H1 (cell line): Measurements from ENCODE around the gene DUSP10. TPM values are rescaled to one million over a fixed set of nuclear protein-coding genes. Genes with fewer than 3 reads are reported as not detected.

Experiments used
- CTCF ChIA-PET: fragments of 300-600 bp; sonication (Branson Sonifier 250); formaldehyde crosslinking; loops from one replicate; lab custom pipeline; 2021; ENCODE audit not compliant: partially characterized antibody; lab: Charles Lee
- POLR2A ChIA-PET: fragments of 300-600 bp; sonication (Branson Sonifier 250); formaldehyde crosslinking; loops from one replicate; lab custom pipeline; 2021; ENCODE audit warnings: inconsistent platforms; ENCODE audit not compliant: partially characterized antibody; lab: Charles Lee
- DNase-seq, 2 experiments: peaks; one replicate each; pipeline versions ENCODE4 v3.0.0 to v3.0.0-alpha.2; 2010 to 2022; ENCODE audit warnings: low spot score in 2 of 2, low read depth in 1 of 2, mixed read lengths in 1 of 2
- FAIRE-seq: peaks from 2 replicates; lab custom pipeline; 2011; peaks lifted over from hg19 to GRCh38; lab: Jason Lieb, UNC
- H2AFZ ChIP-seq: 2 replicates; pipeline ENCODE4 v1.8.1; 2012; ENCODE audit warnings: low read length, inconsistent platforms
- H2AK5ac ChIP-seq: 2 replicates; pipeline ENCODE4 v1.6.1; 2013; ENCODE audit warnings: low read depth, low read length
- H2BK120ac ChIP-seq: replicated peaks from 2 replicates; pipeline ENCODE3; 2013; ENCODE audit warnings: low read depth, low read length, inconsistent platforms
- H2BK12ac ChIP-seq: 2 replicates; pipeline ENCODE4 v1.6.1; 2013; ENCODE audit warnings: low read depth, low read length
- H2BK15ac ChIP-seq: 2 replicates; pipeline ENCODE4 v1.6.1; 2013; ENCODE audit warnings: low read length
- H2BK20ac ChIP-seq: 2 replicates; pipeline ENCODE4 v1.6.1; 2013; ENCODE audit warnings: low read length
- H2BK5ac ChIP-seq: 2 replicates; pipeline ENCODE4 v1.6.1; 2013; ENCODE audit warnings: low read depth, low read length
- H3K14ac ChIP-seq: 2 replicates; pipeline ENCODE4 v1.6.1; 2013; ENCODE audit warnings: inconsistent platforms; ENCODE audit not compliant: insufficient read length
- H3K18ac ChIP-seq: 2 replicates; pipeline ENCODE4 v1.6.1; 2013; ENCODE audit warnings: low read length; ENCODE audit errors: extremely low read depth
- H3K23ac ChIP-seq: 2 replicates; pipeline ENCODE4 v1.6.1; 2013; ENCODE audit warnings: inconsistent platforms; ENCODE audit not compliant: insufficient read length
- H3K23me2 ChIP-seq: 2 replicates; pipeline ENCODE4 v1.6.1; 2013; ENCODE audit warnings: low read depth, low read length
- H3K27ac ChIP-seq: 2 replicates; pipeline ENCODE4 v1.6.1; 2011; ENCODE audit warnings: low read depth, low read length, inconsistent platforms
- H3K27me3 ChIP-seq, 4 experiments: replicated peaks in 1 of 4; 1 replicate in 1 of 4; 2 replicates in 3 of 4; pipeline versions ENCODE4 v1.6.1 to v1.8.1; 2011 to 2013; ENCODE audit warnings: low read length in 3 of 4, mild to moderate bottlenecking in 3 of 4, inconsistent platforms in 2 of 4, mixed read lengths in 2 of 4, moderate library complexity in 1 of 4; ENCODE audit not compliant: control insufficient read depth in 3 of 4, insufficient read depth in 3 of 4; ENCODE audit errors: extremely low read depth in 1 of 4
- H3K36me3 ChIP-seq, 4 experiments: 2 replicates each; pipeline versions ENCODE4 v1.6.1 to v1.8.1; 2011 to 2013; ENCODE audit warnings: mild to moderate bottlenecking in 4 of 4, low read length in 3 of 4, moderate library complexity in 2 of 4, control low read depth in 1 of 4, inconsistent platforms in 1 of 4; ENCODE audit not compliant: insufficient read depth in 4 of 4, control insufficient read depth in 2 of 4
- H3K4ac ChIP-seq: replicated peaks from 2 replicates; pipeline ENCODE3; 2013; ENCODE audit warnings: low read length, low read depth, mixed read lengths, inconsistent platforms; ENCODE audit not compliant: insufficient read length
- H3K4me1 ChIP-seq, 4 experiments: replicated peaks in 1 of 4; 1 replicate in 1 of 4; 2 replicates in 3 of 4; pipeline versions ENCODE4 v1.6.1 to v1.8.1; 2011 to 2013; ENCODE audit warnings: low read length in 3 of 4, inconsistent platforms in 2 of 4, mixed read lengths in 1 of 4; ENCODE audit not compliant: insufficient read depth in 4 of 4, control insufficient read depth in 3 of 4
- H3K4me2 ChIP-seq, 2 experiments: 2 replicates each; pipeline versions ENCODE4 v1.6.1 to v1.8.1; 2011 to 2013; ENCODE audit warnings: low read depth in 2 of 2, low read length in 2 of 2, control low read depth in 1 of 2, inconsistent platforms in 1 of 2, mild to moderate bottlenecking in 1 of 2; ENCODE audit not compliant: insufficient read depth in 1 of 2
- H3K4me3 ChIP-seq, 4 experiments: fragments of 200-600, 300-600 bp in 1 of 4; sonication (generic), shearing (Covaris generic), sonication (Bioruptor Twin) in 1 of 4; 2 replicates each; pipeline versions ENCODE4 v1.5.1 to v1.8.1; 2011 to 2016; ENCODE audit warnings: low read length in 4 of 4, low read depth in 3 of 4, control low read depth in 2 of 4, inconsistent platforms in 2 of 4, mild to moderate bottlenecking in 2 of 4, mixed read lengths in 1 of 4, moderate library complexity in 1 of 4; ENCODE audit not compliant: insufficient read depth in 2 of 4; ENCODE audit errors: extremely low read depth in 1 of 4
- H3K56ac ChIP-seq: replicated peaks from 2 replicates; pipeline ENCODE3; 2013; ENCODE audit warnings: low read depth, mild to moderate bottlenecking, mixed read lengths, low read length, inconsistent platforms; ENCODE audit not compliant: insufficient read length
- H3K79me1 ChIP-seq: 2 replicates; pipeline ENCODE4 v1.6.1; 2013; ENCODE audit warnings: low read depth, low read length, control low read depth
- H3K79me2 ChIP-seq, 2 experiments: 2 replicates each; pipeline versions ENCODE4 v1.6.1 to v1.8.1; 2012 to 2013; ENCODE audit warnings: low read length in 2 of 2, mild to moderate bottlenecking in 2 of 2, inconsistent platforms in 1 of 2; ENCODE audit not compliant: insufficient read depth in 2 of 2, control insufficient read depth in 1 of 2
- H3K9ac ChIP-seq, 4 experiments: replicated peaks in 1 of 4; 1 replicate in 1 of 4; 2 replicates in 3 of 4; pipeline versions ENCODE4 v1.6.1 to v1.8.1; 2011 to 2013; ENCODE audit warnings: low read depth in 3 of 4, low read length in 3 of 4, control low read depth in 2 of 4, mild to moderate bottlenecking in 2 of 4, moderate library complexity in 2 of 4, inconsistent platforms in 1 of 4; ENCODE audit errors: extremely low read depth in 1 of 4
- H3K9me3 ChIP-seq, 2 experiments: 2 replicates each; pipeline versions ENCODE4 v1.6.1 to v1.8.1; 2012 to 2013; ENCODE audit warnings: mild to moderate bottlenecking in 2 of 2, moderate library complexity in 2 of 2, control low read depth in 1 of 2, inconsistent platforms in 1 of 2, low read depth in 1 of 2, low read length in 1 of 2, mixed read lengths in 1 of 2; ENCODE audit not compliant: insufficient read depth in 2 of 2
- H4K20me1 ChIP-seq, 2 experiments: replicated peaks in 1 of 2; 2 replicates each; pipeline versions ENCODE3 to v1.8.1; 2011 to 2013; ENCODE audit warnings: inconsistent platforms in 2 of 2, low read length in 2 of 2, mild to moderate bottlenecking in 1 of 2; ENCODE audit not compliant: insufficient read depth in 2 of 2, control insufficient read depth in 1 of 2
- H4K5ac ChIP-seq: 2 replicates; pipeline ENCODE4 v1.6.1; 2013; ENCODE audit warnings: low read length, low read depth, mixed read lengths, inconsistent platforms; ENCODE audit not compliant: insufficient read length
- H4K8ac ChIP-seq: 2 replicates; pipeline ENCODE4 v1.8.0; 2013; ENCODE audit warnings: mild to moderate bottlenecking, moderate library complexity, low read length, inconsistent platforms; ENCODE audit not compliant: insufficient read depth; ENCODE audit errors: extremely low read depth
- H4K91ac ChIP-seq: replicated peaks from 2 replicates; pipeline ENCODE3; 2013; ENCODE audit warnings: low read length, mixed read lengths, inconsistent platforms; ENCODE audit not compliant: insufficient read length
- NRF1 ChIP-seq: IDR thresholded peaks from 2 replicates; pipeline ENCODE4 v1.6.1; 2011; ENCODE audit warnings: mild to moderate bottlenecking, low read depth, low read length, improper control_type of control experiment
- RAD21 ChIP-seq, 2 experiments: IDR thresholded peaks in 1 of 2; conservative IDR thresholded peaks in 1 of 2; 2 replicates each; pipeline ENCODE4 v1.6.1; 2011; ENCODE audit warnings: low read depth in 2 of 2, low read length in 2 of 2, improper control_type of control experiment in 1 of 2, inconsistent platforms in 1 of 2, mild to moderate bottlenecking in 1 of 2, moderate library complexity in 1 of 2
- SIN3A ChIP-seq, 2 experiments: IDR thresholded peaks in 1 of 2; conservative IDR thresholded peaks in 1 of 2; 2 replicates each; pipeline ENCODE4 v1.6.1; 2011 to 2012; ENCODE audit warnings: low read length in 2 of 2, improper control_type of control experiment in 1 of 2, low read depth in 1 of 2, mild to moderate bottlenecking in 1 of 2
- SIX5 ChIP-seq: IDR thresholded peaks from 2 replicates; pipeline ENCODE4 v1.6.1; 2011; ENCODE audit warnings: mild to moderate bottlenecking, low read depth, low read length
- SRF ChIP-seq: IDR thresholded peaks from 2 replicates; pipeline ENCODE4 v1.6.1; 2011; ENCODE audit warnings: mild to moderate bottlenecking, low read depth, low read length, moderate library complexity
- YY1 ChIP-seq: IDR thresholded peaks from 2 replicates; pipeline ENCODE4 v1.6.1; 2011; ENCODE audit warnings: low read depth, mild to moderate bottlenecking, low read length
- WGBS, 2 experiments: shearing (Covaris generic) in 1 of 2; methylation state at CpG; one replicate each; pipeline versions ENCODE4 v1.1.6 to v1.1.7; 2013 to 2015; ENCODE audit warnings: low lambda C conversion rate in 2 of 2, mixed read lengths in 2 of 2, inconsistent platforms in 1 of 2, low coverage in 1 of 2, missing lambda C conversion rate in 1 of 2; ENCODE audit not compliant: insufficient replicate concordance in 2 of 2, insufficient coverage in 1 of 2, insufficient read length in 1 of 2; ENCODE audit errors: extremely low coverage in 1 of 2, missing lambda C conversion rate in 1 of 2; 5-methylcytosine and 5-hydroxymethylcytosine counted together
- polyA plus RNA-seq, 7 experiments: library from polyadenylated mRNA; depleted of rRNA in 3 of 7; stranded (reverse) in 5 of 7; unstranded in 2 of 7; fragments of >200 nt in 5 of 7; fragments of 200-250 nt in 2 of 7; gene quantifications; 1 replicate in 5 of 7; 2 replicates in 1 of 7; 4 replicates in 1 of 7; pipeline versions ENCODE4 v1.2.1 to v1.2.3, GENCODE V29; 2011 to 2013; ENCODE audit warnings: missing spikeins in 2 of 7, mixed read lengths in 2 of 7
- total RNA-seq: library from RNA; stranded (reverse); fragmentation: NEBNext Ultra II Directional; extraction: Animal tissue kit (Norgen Biotek cat#: 25700); gene quantifications from 2 replicates; pipeline ENCODE4 v1.2.1, GENCODE V29; 2021
- TF ChIP-seq, protein P1 (sequence below), 3 experiments: IDR thresholded peaks; 1 replicate in 2 of 3; 2 replicates in 1 of 3; pipeline versions ENCODE4 v1.5.1 to v1.6.1; 2011; ENCODE audit warnings: low read length in 3 of 3, mild to moderate bottlenecking in 3 of 3, inconsistent platforms in 2 of 3, low read depth in 1 of 3, moderate library complexity in 1 of 3; ENCODE audit not compliant: insufficient read depth in 1 of 3; ENCODE audit errors: control extremely low read depth in 1 of 3

The DUSP10 gene
- total and polyA plus RNA-seq, 2 of the 8 experiments (the other 6 are each of a cell fraction or from before 2014, with no cell fraction given): 1.2 TPM

DNA sequence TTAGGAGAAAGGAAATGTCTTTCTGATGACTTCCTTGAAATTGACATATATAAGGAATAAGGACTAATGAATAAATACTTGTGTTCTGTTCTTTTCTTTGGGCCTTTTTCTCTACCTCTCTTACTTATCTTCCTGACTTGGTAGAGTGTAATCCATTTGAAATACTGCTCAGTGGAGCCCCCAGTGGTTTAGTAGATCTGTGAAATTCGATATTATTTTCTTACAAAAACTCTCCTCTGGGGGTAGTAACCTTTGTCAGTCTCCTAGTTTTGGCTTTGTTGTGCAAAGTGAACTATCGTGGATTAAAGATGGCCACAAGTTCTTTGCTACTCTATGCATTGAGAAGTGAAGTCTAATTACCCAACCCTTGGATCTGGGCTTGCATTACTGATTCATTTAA is 48.8 kb downstream of the DUSP10 start:
- no peak overlapping the region for H2BK12ac ChIP-seq
- CTCF ChIA-PET: interaction anchor here (0.6 to 1.4 kb wide), 7 partner anchors 9 to 333 kb away, joined by 3 to 5 read pairs (median 3); no protein-coding TSS in a partner anchor
- no peak overlapping the region for H3K56ac ChIP-seq
- H4K5ac ChIP-seq: no peak overlapping the region
- no peaks in the 10 kb centered on the region for H3K27me3 ChIP-seq
- DNase-seq (no peak), FAIRE-seq (no peak)
- no peaks in the 10 kb centered on the region for H4K20me1 ChIP-seq
- no peaks in the 10 kb centered on the region for H3K9me3 ChIP-seq
- no peak overlapping the region for H2BK120ac ChIP-seq
- no peak overlapping the region for H2BK5ac ChIP-seq
- H2AK5ac ChIP-seq: no peak overlapping the region
- no peak overlapping the region for H2BK20ac ChIP-seq
- no peak overlapping the region for H4K8ac ChIP-seq
- no peak overlapping the region for H3K4ac ChIP-seq
- H3K36me3 ChIP-seq: peaks cover 0 to 2% (median 0%) of the 10 kb centered on the region in 4 experiments; a peak in 1 of 8 replicates
- POLR2A ChIA-PET: no interaction called here
- no peak overlapping the region for H3K18ac ChIP-seq
- no peak overlapping the region for H4K91ac ChIP-seq
- H3K27ac ChIP-seq: no peak overlapping the region
- no peak overlapping the region for H3K23ac ChIP-seq
- no peaks in the 10 kb centered on the region for H3K23me2 ChIP-seq
- no peak overlapping the region for H3K9ac ChIP-seq
- TF ChIP-seq RAD21 (IDR thresholded peaks at IDR 0.05 in 1 of 2, conservative IDR thresholded peaks at IDR 0.05 in 1 of 2; ENCODE audit: low read depth in 2 of 2, low read length in 2 of 2) (peak; percentile 17 to 34; a peak in 3 of 4 replicates), SIX5 (0 out of 2 replicates have a peak, but pooled peaks have one; percentile 19), NRF1 (no peak), SIN3A (conservative IDR thresholded peaks at IDR 0.05 in 1 of 2, IDR thresholded peaks at IDR 0.05 in 1 of 2; ENCODE audit: low read depth in 1 of 2, low read length in 2 of 2) (no peak), YY1 (peak; percentile 55; the same call in 1 of the 2 replicates), SRF (no peak)
- TF ChIP-seq, protein P1, sequence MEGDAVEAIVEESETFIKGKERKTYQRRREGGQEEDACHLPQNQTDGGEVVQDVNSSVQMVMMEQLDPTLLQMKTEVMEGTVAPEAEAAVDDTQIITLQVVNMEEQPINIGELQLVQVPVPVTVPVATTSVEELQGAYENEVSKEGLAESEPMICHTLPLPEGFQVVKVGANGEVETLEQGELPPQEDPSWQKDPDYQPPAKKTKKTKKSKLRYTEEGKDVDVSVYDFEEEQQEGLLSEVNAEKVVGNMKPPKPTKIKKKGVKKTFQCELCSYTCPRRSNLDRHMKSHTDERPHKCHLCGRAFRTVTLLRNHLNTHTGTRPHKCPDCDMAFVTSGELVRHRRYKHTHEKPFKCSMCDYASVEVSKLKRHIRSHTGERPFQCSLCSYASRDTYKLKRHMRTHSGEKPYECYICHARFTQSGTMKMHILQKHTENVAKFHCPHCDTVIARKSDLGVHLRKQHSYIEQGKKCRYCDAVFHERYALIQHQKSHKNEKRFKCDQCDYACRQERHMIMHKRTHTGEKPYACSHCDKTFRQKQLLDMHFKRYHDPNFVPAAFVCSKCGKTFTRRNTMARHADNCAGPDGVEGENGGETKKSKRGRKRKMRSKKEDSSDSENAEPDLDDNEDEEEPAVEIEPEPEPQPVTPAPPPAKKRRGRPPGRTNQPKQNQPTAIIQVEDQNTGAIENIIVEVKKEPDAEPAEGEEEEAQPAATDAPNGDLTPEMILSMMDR (IDR thresholded peaks at IDR 0.05; ENCODE audit: control extremely low read depth in 1 of 3, insufficient read depth in 1 of 3, low read depth in 1 of 3, low read length in 3 of 3): peak in 2 of 3 experiments; percentile 26 to 38; a peak in 2 of 4 replicates
- no peak overlapping the region for H2BK15ac ChIP-seq
- no peaks in the 10 kb centered on the region for H3K4me1 ChIP-seq
- H3K4me2 ChIP-seq: no peak overlapping the region
- H3K79me1 ChIP-seq: no peaks in the 10 kb centered on the region
- H3K79me2 ChIP-seq: no peaks in the 10 kb centered on the region
- no peak overlapping the region for H3K14ac ChIP-seq
- 70% methylated on average over 2 of the region's 2 CpGs; no CpG with 5 or more reads in 1 of the 2 experiments for WGBS, 2 experiments
- H3K4me3 ChIP-seq: no peak overlapping the region
- no peak overlapping the region for H2AFZ ChIP-seq
